ENCODE results near the gene C12orf76.

C12orf76 gene

DNA sequence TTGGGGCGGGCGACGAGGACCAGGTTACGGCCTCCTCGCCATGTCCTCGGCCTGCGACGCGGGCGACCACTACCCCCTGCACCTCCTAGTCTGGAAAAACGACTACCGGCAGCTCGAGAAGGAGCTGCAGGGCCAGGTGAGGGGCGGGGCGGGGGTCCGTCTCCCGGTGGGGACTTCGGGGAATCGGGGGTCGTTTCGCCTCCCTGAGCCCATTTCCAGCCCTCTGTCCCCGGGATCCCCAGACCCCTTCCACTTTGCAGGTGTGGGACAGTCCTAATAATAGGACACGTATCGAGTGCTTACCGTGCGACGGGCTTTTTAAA, 48.7 kb downstream of the C12orf76 start:
- no peak for DNase-seq (ENCODE audit: low read depth)
- peak overlapping the region; percentile 82 for H3K4me3 ChIP-seq (replicated peaks; ENCODE audit: low read depth, low read length)
- no peak for TF ChIP-seq CTCF (IDR thresholded peaks at IDR 0.05; ENCODE audit: low read length, missing control alignments)

GRCh38 chr12:109998904-109999648, 49.2 kb downstream of the C12orf76 start, which contains the start of gene ANKRD13A:
Gene ANKRD13A, plus strand, starts transcription at chr12:109999430. Its CDS starts 259 bp downstream, at chr12:109999689.
- TF ChIP-seq CTCF (IDR thresholded peaks at IDR 0.05; ENCODE audit: low read length, missing control alignments), result no peak
- peak within 1 kb of the TSS; percentile 82 for H3K4me3 ChIP-seq (replicated peaks; ENCODE audit: low read depth, low read length)
- peak; percentile 97 for DNase-seq (ENCODE audit: low read depth)

- no peak for TF ChIP-seq CTCF (IDR thresholded peaks at IDR 0.05; ENCODE audit: low read length, missing control alignments)
- no peak for DNase-seq (ENCODE audit: low read depth)
- H3K4me3 ChIP-seq (replicated peaks; ENCODE audit: low read depth, low read length), result peak overlapping the region; percentile 82
These were observed 50.0 kb downstream of the C12orf76 start for GRCh38 chr12:109998241-109998903.

DNA sequence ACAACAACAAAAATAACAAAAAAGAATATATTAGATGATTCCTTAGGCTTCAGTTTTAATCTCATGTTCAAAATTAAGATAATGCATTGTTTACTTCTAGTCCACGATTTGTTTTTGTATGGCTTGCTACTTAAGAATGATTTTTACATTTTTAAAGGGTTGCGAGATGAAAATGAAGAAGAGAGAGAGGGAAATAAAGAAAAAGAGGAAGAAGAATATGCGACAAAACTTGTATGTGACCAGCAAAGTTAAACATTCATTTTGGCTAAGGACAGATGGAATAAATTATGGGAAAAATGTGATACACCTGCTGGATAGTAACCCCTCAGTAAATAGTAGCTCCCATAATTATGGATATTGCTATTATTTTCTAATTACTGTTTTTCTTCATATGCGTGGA, 50.9 kb downstream of the C12orf76 start:
- no peak for TF ChIP-seq CTCF (IDR thresholded peaks at IDR 0.05; ENCODE audit: low read length, missing control alignments)
- no peak overlapping the region for H3K4me3 ChIP-seq (replicated peaks; ENCODE audit: low read depth, low read length)
- DNase-seq (ENCODE audit: low read depth), result no peak

GRCh38 chr12:109996483-109996853, 51.9 kb downstream of the C12orf76 start:
- DNase-seq (ENCODE audit: low read depth), result no peak
- TF ChIP-seq CTCF (IDR thresholded peaks at IDR 0.05; ENCODE audit: low read length, missing control alignments), result no peak
- H3K4me3 ChIP-seq (replicated peaks; ENCODE audit: low read depth, low read length), result peak overlapping the region; percentile 91

- peak; percentile 91 for DNase-seq (ENCODE audit: low read depth)
- no peak for TF ChIP-seq CTCF (IDR thresholded peaks at IDR 0.05; ENCODE audit: low read length, missing control alignments)
These were observed 52.4 kb downstream of the C12orf76 start, which contains the start of gene GIT2 for GRCh38 chr12:109995686-109996482. Gene GIT2, minus strand, starts transcription at chr12:109996368. Its CDS starts 144 bp downstream, at chr12:109996224.

More at GRCh38 chr12:109995686-109996482, 52.4 kb downstream of the C12orf76 start, which contains the start of gene GIT2:
- H3K4me3 ChIP-seq (replicated peaks; ENCODE audit: low read depth, low read length), result peak within 1 kb of the TSS; percentile 91

Measured in fibroblast of pulmonary artery (primary cell).